Measurements from ENCODE around the gene RFT1.
"Not testable (repeated sequence)": the region's sequence is repeated elsewhere in the genome, so short reads cannot be mapped to it uniquely, and the experiment has no call there.

GRCh38 chr3:53151086-53151438, 20.8 kb upstream of the RFT1 start:
- TF ChIP-seq CTCF, POLR2A (IDR thresholded peaks at IDR 0.05): not testable (repeated sequence)

Data from ovary (tissue), 3 donors.